NCI-H82 treated with DMSO at 0.1 percent for 48 hours (cell line): Measurements from ENCODE around the gene FSD1L.
A peak's percentile ranks its signal among the peaks of the same experiment; 100 is the strongest.

Source experiments
- DNase-seq: peaks from one replicate; lab custom pipeline; 2025; ENCODE audit not compliant: unreplicated experiment; lab: John Stamatoyannopoulos, UW

FSD1L gene

GRCh38 chr9:105432247-105432842 is 15.5 kb upstream of the FSD1L start:
- peak; percentile 95 for DNase-seq

DNA sequence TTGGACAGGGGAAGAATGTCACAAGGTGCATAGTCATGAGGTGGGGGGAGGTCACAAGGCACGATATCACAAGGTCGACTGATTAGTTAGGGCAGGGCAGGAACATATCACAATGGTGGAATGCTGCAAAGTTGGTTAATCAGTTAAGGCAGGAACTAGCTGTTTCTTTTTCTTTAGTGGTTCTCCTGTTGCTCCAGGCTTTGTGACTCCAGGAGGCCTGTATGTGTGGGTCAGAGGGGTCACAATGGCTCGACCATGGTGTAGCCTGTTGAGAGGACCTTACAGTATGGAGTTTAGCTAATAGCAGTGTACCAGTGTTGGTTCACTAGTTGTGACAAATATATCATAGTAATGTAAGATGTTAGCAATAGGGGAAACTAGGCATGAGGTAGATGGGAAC is 12.4 kb upstream of the FSD1L start:
- DNase-seq = no peak

DNA sequence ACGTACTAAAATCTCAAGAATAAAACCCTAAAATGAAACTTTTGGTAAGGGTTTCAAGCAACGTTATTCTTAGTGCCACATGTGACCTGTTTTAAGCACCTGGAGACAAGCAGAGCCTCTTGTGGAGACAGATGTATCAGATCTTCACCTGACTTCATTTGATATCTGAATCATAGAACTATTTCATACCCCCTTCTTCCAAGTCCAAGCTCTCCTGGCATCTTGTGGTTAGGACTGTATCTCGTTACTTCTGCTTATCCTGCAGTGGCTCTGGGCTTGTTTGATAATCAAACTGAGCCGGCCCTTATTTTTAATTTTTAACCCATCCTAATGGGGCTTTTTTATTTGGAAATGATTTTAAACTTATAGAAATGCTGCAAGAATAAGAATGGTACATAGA is 11.1 kb upstream of the FSD1L start:
- no peak for DNase-seq

GRCh38 chr9:105437704-105438103 is 10.1 kb upstream of the FSD1L start:
- DNase-seq = no peak

GRCh38 chr9:105438141-105438806 is 9.6 kb upstream of the FSD1L start:
- DNase-seq = peak; percentile 63

DNA sequence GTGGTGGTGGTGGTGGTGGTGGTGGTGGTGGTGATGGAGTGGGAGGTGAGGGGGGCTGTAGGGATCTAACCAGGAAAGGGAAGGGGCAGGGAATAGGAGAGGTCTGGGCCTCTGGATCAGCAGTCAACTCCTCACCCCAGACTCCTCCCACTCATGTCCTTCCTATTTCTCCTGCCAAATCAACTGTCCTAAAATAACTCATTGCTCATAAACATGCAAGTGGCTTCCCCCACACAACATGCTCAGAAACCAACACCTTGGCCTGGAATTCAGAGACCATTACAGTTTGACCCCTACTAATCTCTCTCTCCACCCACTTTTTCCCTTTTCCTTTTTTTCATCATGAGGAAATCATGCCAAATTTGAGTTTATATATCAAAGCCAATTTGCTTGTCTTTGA is 8.4 kb upstream of the FSD1L start:
- DNase-seq = no peak

GRCh38 chr9:105441616-105442160 is 6.1 kb upstream of the FSD1L start:
- DNase-seq = no peak

DNA sequence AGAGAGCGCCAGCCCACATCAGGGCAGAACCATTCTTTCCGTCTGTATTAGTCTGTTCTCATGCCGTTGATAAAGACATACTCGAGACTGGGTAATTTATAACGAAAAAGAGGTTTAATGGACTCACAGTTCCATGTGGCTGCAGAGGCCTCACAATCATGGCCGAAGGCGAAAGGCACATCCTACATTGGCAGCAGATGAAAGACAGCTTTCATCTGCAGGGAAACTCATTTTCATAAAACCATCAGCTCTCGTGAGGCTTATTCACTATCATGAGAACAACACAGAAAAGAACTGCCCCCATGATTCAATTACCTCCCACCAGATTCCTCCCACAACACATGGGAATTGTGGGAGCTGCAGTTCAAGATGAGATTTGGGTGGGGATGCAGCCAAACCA is 4.7 kb upstream of the FSD1L start:
- no peak for DNase-seq

- DNase-seq = peak; percentile 85
Observed at GRCh38 chr9:105444130-105444529, 3.7 kb upstream of the FSD1L start.

DNA sequence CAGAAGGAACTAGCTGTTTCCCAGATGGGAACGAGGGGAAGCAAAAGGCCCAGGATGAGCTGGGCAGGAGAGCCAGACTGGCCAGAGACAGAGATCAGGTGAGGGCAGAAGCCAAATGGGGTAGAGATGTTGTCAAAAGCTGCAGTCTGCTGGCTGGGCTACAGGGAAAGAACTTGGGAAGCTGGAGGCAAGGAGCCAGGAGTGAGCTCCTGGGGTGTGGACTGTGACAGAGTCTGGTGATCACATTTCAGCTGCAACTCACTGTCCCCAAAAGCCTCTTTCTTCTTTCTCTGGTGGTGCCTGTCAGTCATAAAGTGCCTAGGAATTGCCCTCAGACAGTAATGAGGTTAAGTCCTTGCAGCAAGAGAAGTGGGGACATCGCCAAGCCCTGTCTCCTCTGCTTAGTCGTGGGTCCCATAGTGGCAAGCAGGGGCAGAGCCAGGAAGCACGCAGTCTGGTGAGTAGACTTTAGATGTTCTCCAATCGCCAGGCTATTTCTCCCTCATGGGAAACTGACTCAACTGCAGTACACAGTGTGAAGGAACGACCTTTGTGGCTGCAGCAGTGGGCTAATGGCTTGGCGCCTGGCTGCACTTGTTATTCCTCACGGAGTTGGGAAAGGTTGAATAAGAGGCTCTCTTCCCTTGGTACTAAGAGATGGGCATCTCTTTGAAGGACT is 2.5 kb upstream of the FSD1L start:
- DNase-seq = no peak

GRCh38 chr9:105447386-105447813 is 434 bp upstream of the FSD1L start:
- no peak for DNase-seq

- DNase-seq = no peak
Observed at GRCh38 chr9:105449081-105449480, 1.2 kb downstream of the FSD1L start.

GRCh38 chr9:105452185-105452584 is 4.4 kb downstream of the FSD1L start:
- DNase-seq = no peak

DNA sequence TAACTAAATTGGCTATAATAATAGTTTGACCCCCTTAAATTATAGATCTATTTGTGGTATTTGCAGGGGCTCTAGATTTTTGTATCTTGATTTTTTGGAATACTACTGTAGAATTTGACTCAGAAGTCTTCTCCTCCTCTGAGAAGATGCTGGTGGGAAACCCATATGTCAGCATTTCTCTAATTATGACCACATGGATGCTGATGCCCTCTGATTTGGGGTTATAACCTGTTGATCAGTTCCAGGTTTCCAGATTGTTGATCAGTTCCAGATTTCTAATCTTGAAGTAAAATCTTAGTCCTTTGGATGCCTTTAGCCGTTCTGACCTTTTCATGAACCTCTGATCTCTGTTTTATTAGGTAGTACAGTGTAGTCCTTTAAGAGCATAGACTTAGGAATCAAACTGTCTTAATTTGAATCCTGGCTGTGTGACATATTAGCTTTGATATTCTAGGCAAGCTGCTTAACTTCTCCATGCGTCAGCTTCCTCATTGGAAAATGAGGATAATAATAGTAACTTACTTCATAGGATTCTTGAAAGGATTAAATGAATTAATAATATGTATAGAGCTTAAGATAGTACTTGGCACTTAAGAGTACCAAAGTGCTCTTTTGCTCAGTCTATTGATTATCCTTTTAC is 8.1 kb downstream of the FSD1L start:
- no peak for DNase-seq

DNA sequence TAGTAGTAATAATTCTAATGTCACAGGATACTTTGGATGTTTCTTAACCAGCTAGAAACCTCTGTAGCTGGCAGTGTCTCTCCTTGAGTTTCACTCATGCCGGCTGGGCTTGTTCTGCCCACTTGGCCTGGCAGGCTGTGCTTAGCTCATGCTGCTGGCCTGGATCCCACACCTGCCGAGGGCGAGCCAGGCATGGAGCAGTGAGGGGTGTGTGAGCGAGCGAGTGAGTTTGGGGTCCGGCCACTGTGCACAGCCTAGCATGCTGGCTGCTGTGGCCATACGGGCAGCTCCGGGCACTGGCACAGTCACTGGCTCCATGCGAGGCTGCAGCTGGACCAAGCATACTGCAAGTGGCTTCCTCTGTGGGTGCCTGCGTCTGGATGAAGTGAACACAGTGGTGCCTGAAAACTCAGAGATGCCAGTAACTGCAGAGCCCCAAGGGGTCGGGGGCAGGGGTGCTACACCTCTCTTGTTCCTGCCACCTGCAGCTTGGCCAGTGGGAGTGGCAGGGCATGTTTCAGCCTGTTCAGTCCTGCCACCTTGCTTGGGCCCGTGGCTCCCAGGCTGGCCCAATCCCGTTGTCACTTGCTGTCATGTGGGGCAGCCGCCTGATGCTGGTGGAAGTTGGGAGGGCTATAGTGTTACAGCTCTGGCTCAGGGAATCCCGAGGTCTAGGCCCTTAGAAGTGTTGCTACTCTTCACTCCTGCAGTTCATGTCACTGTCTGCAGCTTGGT is 9.9 kb downstream of the FSD1L start:
- no peak for DNase-seq

DNA sequence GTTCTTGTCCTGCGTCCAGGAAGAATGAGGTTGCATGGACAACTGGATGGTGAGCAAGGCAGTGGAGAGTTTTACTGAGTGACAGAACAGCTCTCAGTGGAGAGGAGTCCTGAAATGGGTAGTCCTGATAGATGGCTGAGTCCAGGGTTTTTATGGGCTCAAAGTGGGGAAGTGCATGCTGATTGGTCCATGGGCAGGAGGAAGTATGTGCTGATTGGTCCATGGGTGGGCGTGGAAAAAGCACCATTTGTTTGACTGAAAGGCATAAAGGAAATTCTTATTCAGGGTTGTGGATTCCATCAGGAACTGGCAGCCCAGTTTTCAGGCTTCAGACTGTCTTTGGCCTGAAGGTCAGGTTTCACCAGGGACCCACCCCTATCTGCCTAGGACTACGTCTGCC is 10.6 kb downstream of the FSD1L start:
- no peak for DNase-seq

DNA sequence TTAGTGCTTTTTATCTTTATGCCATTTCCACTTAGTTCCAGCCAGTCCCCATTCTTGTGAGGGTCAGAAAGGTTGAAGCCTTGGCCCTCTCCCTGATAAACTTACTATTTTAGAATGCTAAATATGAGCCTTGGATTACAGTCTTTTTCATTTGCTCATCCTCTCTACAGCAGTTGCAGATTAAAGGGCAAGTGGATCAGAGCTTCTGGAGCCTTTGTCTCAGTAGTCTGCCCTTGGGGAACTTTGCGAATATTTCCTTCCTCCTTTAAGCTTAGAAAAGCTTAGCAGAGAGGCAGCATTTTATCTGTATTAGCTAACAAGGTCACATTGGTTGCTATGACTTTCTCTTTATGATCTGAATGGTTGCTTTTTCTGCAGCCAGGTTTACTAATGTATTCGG is 11.5 kb downstream of the FSD1L start:
- DNase-seq = peak; percentile 42

GRCh38 chr9:105466898-105467455 is 19.1 kb downstream of the FSD1L start:
- no peak for DNase-seq

DNA sequence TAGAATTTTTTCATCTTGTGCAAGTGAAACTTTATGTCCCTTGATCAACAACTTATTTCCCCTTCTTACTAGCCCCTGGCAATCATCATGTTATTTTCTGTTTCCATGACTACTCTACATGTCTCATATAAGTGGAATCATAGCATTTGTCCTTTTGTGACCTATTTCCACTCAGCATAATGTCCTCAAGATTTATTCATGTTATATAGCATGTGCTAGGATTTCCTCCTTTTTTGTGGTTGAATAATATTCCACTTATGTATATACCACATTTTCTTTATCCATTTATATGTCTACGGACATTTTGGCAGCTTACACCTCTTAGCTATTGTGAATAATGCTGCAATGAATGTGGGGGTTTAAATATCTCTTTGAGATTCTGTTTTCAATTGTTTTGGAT is 21.0 kb downstream of the FSD1L start:
- DNase-seq = no peak

DNA sequence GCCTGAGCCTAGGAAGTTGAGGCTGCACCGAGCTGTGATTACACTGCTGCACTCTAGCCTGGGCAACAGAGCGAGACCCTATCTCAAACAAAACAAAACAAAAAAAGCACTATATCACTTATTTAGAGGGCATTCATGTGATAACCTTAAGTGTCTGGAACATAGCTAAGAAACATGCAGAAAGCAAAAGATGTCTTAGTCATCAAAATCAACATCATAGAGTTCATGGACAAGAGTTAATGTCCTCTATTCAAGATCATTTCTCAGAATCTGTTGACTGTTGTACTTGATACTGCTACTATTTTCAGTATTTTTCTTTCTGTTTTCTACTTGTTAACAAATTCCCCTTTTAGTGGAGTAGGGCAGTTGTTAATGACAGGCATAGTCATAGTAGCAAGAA is 25.4 kb downstream of the FSD1L start:
- DNase-seq = no peak

- peak; percentile 5 for DNase-seq
Observed at GRCh38 chr9:105475302-105475701, 27.5 kb downstream of the FSD1L start.
